ENCODE data around the gene GRIPAP1.

GRCh38 chrX:48974574-48974973 lies 27.5 kb downstream of the GRIPAP1 start:
- TF ChIP-seq, protein P1, sequence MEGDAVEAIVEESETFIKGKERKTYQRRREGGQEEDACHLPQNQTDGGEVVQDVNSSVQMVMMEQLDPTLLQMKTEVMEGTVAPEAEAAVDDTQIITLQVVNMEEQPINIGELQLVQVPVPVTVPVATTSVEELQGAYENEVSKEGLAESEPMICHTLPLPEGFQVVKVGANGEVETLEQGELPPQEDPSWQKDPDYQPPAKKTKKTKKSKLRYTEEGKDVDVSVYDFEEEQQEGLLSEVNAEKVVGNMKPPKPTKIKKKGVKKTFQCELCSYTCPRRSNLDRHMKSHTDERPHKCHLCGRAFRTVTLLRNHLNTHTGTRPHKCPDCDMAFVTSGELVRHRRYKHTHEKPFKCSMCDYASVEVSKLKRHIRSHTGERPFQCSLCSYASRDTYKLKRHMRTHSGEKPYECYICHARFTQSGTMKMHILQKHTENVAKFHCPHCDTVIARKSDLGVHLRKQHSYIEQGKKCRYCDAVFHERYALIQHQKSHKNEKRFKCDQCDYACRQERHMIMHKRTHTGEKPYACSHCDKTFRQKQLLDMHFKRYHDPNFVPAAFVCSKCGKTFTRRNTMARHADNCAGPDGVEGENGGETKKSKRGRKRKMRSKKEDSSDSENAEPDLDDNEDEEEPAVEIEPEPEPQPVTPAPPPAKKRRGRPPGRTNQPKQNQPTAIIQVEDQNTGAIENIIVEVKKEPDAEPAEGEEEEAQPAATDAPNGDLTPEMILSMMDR (IDR thresholded peaks at IDR 0.05), result no peak
- no peak for TF ChIP-seq POLR2A (IDR thresholded peaks at IDR 0.05; ENCODE audit: low read depth)
- TF ChIP-seq EP300 (IDR thresholded peaks at IDR 0.05), result no peak
- no peak for TF ChIP-seq POLR2AphosphoS5 (IDR thresholded peaks at IDR 0.05)
